GM23338 (cell line): ENCODE data around the gene DNAL1.

Experiments used
- CTCF ChIP-seq, 2 experiments: fragments of 200-600 bp in 1 of 2; sonication (generic) in 1 of 2; conservative IDR thresholded peaks; 2 replicates each; pipeline versions ENCODE4 v1.5.1 to v1.6.1; 2016 to 2017; ENCODE audit warnings: antibody characterized with exemption in 2 of 2, low read depth in 2 of 2, mild to moderate bottlenecking in 2 of 2, moderate library complexity in 1 of 2
- EZH2phosphoT487 ChIP-seq: fragments of 200-600 bp; sonication (generic); IDR thresholded peaks from one replicate; pipeline ENCODE4 v1.8.1; 2018; ENCODE audit warnings: antibody characterized with exemption; ENCODE audit not compliant: unreplicated experiment
- POLR2AphosphoS5 ChIP-seq: IDR thresholded peaks from 2 replicates; pipeline ENCODE4 v1.6.1; 2016; ENCODE audit warnings: antibody characterized with exemption, low read depth
- STAT1 ChIP-seq: IDR thresholded peaks from one replicate; pipeline ENCODE4 v1.6.1; 2016; ENCODE audit warnings: antibody characterized with exemption; ENCODE audit not compliant: unreplicated experiment
- ZNF114 ChIP-seq: fragments of 250-450 bp; sonication (Bioruptor Pico); IDR thresholded peaks from 2 replicates; pipeline ENCODE4 v1.5.0; 2020; ENCODE audit warnings: mild to moderate bottlenecking, moderate library complexity
- TF ChIP-seq, protein P1 (sequence below): IDR thresholded peaks from one replicate; pipeline ENCODE4 v1.6.1; 2018; ENCODE audit warnings: antibody characterized with exemption; ENCODE audit not compliant: unreplicated experiment

DNA sequence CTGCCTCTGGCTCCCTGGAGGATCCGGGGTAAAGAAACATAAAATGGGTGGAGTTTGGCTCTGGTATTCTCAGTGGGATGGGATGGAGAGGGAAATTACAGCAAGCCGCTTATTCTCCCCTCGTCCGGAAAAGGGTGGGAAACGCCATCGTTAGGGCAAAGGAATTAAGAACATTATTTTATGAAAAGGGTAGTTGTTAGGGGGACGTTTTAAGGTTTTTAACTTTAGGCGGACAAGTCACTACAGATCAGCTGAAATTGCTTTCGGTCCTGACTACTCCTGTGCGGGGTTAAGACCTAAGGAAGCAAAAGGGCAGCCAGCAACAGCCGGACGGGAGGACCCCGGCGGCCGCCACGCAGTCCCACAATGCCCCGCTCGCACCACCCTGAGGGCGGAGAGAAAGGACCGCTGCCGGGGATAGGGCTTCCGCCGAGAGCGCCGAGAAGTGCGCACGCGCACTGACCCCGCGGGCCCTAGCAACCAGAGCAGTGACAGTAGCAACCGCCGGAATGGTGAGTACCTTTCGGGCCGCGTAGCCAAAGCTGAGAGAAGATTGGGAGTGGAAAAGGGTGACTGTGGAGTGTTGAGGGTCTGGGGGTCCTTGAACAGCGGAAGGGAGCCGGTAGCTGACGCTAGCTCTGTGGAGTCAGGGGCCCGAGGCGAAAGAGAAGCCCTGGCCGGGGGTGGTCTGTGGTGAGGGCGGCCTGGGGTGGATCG is at the start of gene DNAL1:
- TF ChIP-seq CTCF (conservative IDR thresholded peaks at IDR 0.05; ENCODE audit: low read depth in 2 of 2) (no peak), ZNF114 (CRISPR knock-in tag) (no peak), POLR2AphosphoS5 (peak; percentile 85), EZH2phosphoT487 (no peak), STAT1 (no peak)
- TF ChIP-seq, protein P1, sequence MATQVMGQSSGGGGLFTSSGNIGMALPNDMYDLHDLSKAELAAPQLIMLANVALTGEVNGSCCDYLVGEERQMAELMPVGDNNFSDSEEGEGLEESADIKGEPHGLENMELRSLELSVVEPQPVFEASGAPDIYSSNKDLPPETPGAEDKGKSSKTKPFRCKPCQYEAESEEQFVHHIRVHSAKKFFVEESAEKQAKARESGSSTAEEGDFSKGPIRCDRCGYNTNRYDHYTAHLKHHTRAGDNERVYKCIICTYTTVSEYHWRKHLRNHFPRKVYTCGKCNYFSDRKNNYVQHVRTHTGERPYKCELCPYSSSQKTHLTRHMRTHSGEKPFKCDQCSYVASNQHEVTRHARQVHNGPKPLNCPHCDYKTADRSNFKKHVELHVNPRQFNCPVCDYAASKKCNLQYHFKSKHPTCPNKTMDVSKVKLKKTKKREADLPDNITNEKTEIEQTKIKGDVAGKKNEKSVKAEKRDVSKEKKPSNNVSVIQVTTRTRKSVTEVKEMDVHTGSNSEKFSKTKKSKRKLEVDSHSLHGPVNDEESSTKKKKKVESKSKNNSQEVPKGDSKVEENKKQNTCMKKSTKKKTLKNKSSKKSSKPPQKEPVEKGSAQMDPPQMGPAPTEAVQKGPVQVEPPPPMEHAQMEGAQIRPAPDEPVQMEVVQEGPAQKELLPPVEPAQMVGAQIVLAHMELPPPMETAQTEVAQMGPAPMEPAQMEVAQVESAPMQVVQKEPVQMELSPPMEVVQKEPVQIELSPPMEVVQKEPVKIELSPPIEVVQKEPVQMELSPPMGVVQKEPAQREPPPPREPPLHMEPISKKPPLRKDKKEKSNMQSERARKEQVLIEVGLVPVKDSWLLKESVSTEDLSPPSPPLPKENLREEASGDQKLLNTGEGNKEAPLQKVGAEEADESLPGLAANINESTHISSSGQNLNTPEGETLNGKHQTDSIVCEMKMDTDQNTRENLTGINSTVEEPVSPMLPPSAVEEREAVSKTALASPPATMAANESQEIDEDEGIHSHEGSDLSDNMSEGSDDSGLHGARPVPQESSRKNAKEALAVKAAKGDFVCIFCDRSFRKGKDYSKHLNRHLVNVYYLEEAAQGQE: no peak
